GM12878 (cell line): ENCODE data around the gene TIMM9. TPM values are rescaled to one million over a fixed set of nuclear protein-coding genes. Genes with fewer than 3 reads are reported as not detected.
"Not testable (repeated sequence)": the region's sequence is repeated elsewhere in the genome, so short reads cannot be mapped to it uniquely, and the experiment has no call there.

Experiments used
- ATAC-seq: fragments of 200-7000 bp; cut with Tn5 transposase; 3 replicates; pipeline ENCODE4 v1.9.1; 2020; ENCODE audit warnings: mild to moderate bottlenecking, moderate library complexity
- BruUV-seq: library from RNA; stranded (reverse); fragments of 400-500 nt; replicated peaks from 2 replicates; lab custom pipeline; 2021; lab: Mats Ljungman, UMichigan
- CTCF ChIA-PET: fragments of 300-600 bp; sonication (Branson Sonifier 250); formaldehyde crosslinking; extraction: SDS; loops from one replicate; lab custom pipeline; 2021; ENCODE audit warnings: inconsistent platforms; lab: Yijun Ruan, JAX
- POLR2A ChIA-PET: fragments of 350-600 bp; formaldehyde crosslinking; extraction: SDS; loops from one replicate; lab custom pipeline; 2021; ENCODE audit warnings: inconsistent platforms; lab: Charles Lee
- RAD21 ChIA-PET: fragments of 300-600 bp; sonication (Branson Sonifier 250); formaldehyde crosslinking; loops from one replicate; lab custom pipeline; 2023; ENCODE audit warnings: antibody characterized with exemption; ENCODE audit not compliant: unreplicated experiment; lab: Charles Lee
- SMC1A ChIA-PET: fragments of 300-600 bp; sonication (Branson Sonifier 250); formaldehyde crosslinking; loops from one replicate; lab custom pipeline; 2023; ENCODE audit not compliant: unreplicated experiment, uncharacterized antibody; lab: Charles Lee
- DNase-seq: peaks from one replicate; pipeline ENCODE4 v3.0.0-alpha.2; 2011; ENCODE audit warnings: low read depth, low spot score
- FAIRE-seq: peaks from 3 replicates; lab custom pipeline; 2011; peaks lifted over from hg19 to GRCh38; lab: Jason Lieb, UNC
- H2AFZ ChIP-seq: 2 replicates; pipeline ENCODE4 v1.6.0; 2011; ENCODE audit warnings: low read depth, low read length, control low read depth; ENCODE audit not compliant: control insufficient read depth
- H3K27ac ChIP-seq: 2 replicates; pipeline ENCODE4 v1.5.1; 2011; ENCODE audit warnings: control low read depth; ENCODE audit not compliant: control insufficient read depth, insufficient read depth
- H3K27me3 ChIP-seq, 2 experiments: replicated peaks in 1 of 2; 2 replicates each; pipeline versions ENCODE4 v1.6.0 to v1.6.1; 2011; ENCODE audit warnings: low read length in 1 of 2; ENCODE audit not compliant: control insufficient read depth in 2 of 2, insufficient read depth in 2 of 2
- H3K36me3 ChIP-seq, 2 experiments: 2 replicates each; pipeline ENCODE4 v1.5.1; 2011; ENCODE audit warnings: low read length in 1 of 2; ENCODE audit not compliant: control insufficient read depth in 2 of 2, insufficient read depth in 2 of 2
- H3K4me1 ChIP-seq: 2 replicates; pipeline ENCODE4 v1.6.1; 2011; ENCODE audit warnings: mild to moderate bottlenecking, low read length, moderate library complexity, mixed read lengths; ENCODE audit not compliant: control insufficient read depth, insufficient read depth
- H3K4me2 ChIP-seq: 2 replicates; pipeline ENCODE4 v1.6.0; 2011; ENCODE audit warnings: control low read depth; ENCODE audit not compliant: control insufficient read depth, insufficient read depth
- H3K4me3 ChIP-seq: fragments of 200-600 bp; sonication (generic); 2 replicates; pipeline ENCODE4 v1.5.1; 2016
- H3K79me2 ChIP-seq: 2 replicates; pipeline ENCODE4 v1.6.0; 2011; ENCODE audit warnings: low read length; ENCODE audit not compliant: control insufficient read depth, insufficient read depth
- H3K9ac ChIP-seq: 2 replicates; pipeline ENCODE4 v1.8.0; 2011; ENCODE audit warnings: low read length, control low read depth, mixed read lengths; ENCODE audit not compliant: control insufficient read depth, insufficient read depth
- H3K9me3 ChIP-seq: replicated peaks from 3 replicates; pipeline ENCODE4 v1.5.1; 2011; ENCODE audit warnings: mild to moderate bottlenecking, low read length; ENCODE audit not compliant: control insufficient read depth, insufficient read depth
- H4K20me1 ChIP-seq: 2 replicates; pipeline ENCODE4 v1.6.0; 2011; ENCODE audit not compliant: control insufficient read depth, insufficient read depth
- SMC3 ChIP-seq: IDR thresholded peaks from 2 replicates; pipeline ENCODE4 v1.6.1; 2011; ENCODE audit warnings: low read length, improper control_type of control experiment, borderline replicate concordance
- ZZZ3 ChIP-seq: IDR thresholded peaks from 2 replicates; pipeline ENCODE4 v1.6.1; 2011; ENCODE audit warnings: low read depth; ENCODE audit not compliant: control insufficient read depth, insufficient read length
- WGBS: methylation state at CpG from one replicate; pipeline ENCODE4 v1.1.6; 2016; ENCODE audit warnings: low lambda C conversion rate; ENCODE audit not compliant: insufficient replicate concordance, insufficient coverage; ENCODE audit errors: missing lambda C conversion rate; 5-methylcytosine and 5-hydroxymethylcytosine counted together
- in situ Hi-C: fragments of 300-500 bp; cut with MboI; formaldehyde crosslinking; loops from 9 replicates; pipeline ENCODE4 v1.14.3; 2018; ENCODE audit warnings: mixed read lengths
- intact Hi-C: fragments of 100-400 bp; cut with micrococcal nuclease; formaldehyde crosslinking; loops from one replicate; pipeline ENCODE4 v1.14.2; 2022; ENCODE audit not compliant: unreplicated experiment
- polyA plus RNA-seq, 11 experiments: library from polyadenylated mRNA; depleted of rRNA in 4 of 11; unstranded in 6 of 11; stranded (reverse) in 5 of 11; fragments of >200 nt; fragmentation: Nextera tagmentation in 4 of 11; fragmentation: Illumina TruSeq in 1 of 11; extraction: Ambion mirVana in 4 of 11; extraction: Trizol in 1 of 11; gene quantifications; 1 replicate in 1 of 11; 2 replicates in 10 of 11; pipeline versions ENCODE4 v1.2.1 to v1.2.3, GENCODE V29; 2011 to 2016; ENCODE audit warnings: inconsistent platforms in 2 of 11, missing spikeins in 2 of 11, low read depth in 1 of 11
- small RNA-seq: library from RNA; depleted of rRNA; stranded (forward); fragments of <200 nt; gene quantifications from one replicate; pipeline ENCODE3, GENCODE V24; 2014
- total RNA-seq, 4 experiments: library from RNA; depleted of rRNA in 3 of 4; stranded (reverse); fragments of >200 nt in 3 of 4; fragmentation: Illumina TruSeq in 1 of 4; extraction: Trizol in 1 of 4; gene quantifications; 2 replicates each; pipeline versions ENCODE4 v1.2.1 to v1.2.3, GENCODE V29; 2013 to 2021
- TF ChIP-seq, protein P1 (sequence below), 3 experiments: IDR thresholded peaks in 2 of 3; conservative IDR thresholded peaks in 1 of 3; 2 replicates each; pipeline ENCODE4 v1.5.1; 2011; ENCODE audit warnings: low read depth in 3 of 3, low read length in 3 of 3, mild to moderate bottlenecking in 3 of 3, control low read depth in 2 of 3, moderate library complexity in 2 of 3, inconsistent platforms in 1 of 3, mixed read lengths in 1 of 3; ENCODE audit not compliant: control insufficient read depth in 2 of 3, insufficient read depth in 1 of 3; ENCODE audit errors: extremely low read depth in 1 of 3

The TIMM9 gene
- total and polyA plus RNA-seq, 10 of the 15 experiments (the other 5 are each of a cell fraction or from before 2014, with no cell fraction given): 36.6 to 116 (median 62.0) TPM

DNA sequence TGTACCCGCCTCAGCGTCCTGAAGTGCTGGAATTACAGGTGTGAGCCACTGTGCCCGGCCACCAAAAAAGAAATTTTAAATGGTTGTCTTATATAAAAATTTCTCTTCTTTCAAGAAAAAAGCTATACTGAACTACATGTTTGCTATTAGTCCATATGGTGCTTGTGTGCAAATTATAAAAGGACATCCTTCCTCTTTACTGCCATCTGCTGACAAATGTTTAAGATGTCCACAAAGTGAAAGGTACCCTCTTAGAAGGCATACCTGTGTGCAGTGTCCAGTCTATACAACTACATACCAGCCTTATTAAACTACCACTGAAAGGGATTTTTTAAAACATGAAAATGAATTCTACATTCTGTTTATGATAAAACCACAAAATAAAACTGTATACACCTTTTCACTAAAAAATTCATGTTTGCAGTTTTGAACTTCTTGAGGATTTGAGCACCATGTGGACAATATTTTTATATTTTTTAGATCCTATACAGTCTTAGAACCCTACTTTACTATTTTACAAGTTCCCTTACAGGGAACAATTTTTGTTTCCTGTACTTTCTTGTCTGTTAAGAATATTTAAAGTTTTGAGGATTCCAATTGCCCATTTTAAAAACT lies 64.4 kb downstream of the TIMM9 start:
- Histone ChIP-seq H3K4me2 (no peak overlapping the region), H3K9me3 (no peaks in the 10 kb centered on the region), H3K36me3 (peaks cover 3 to 10% of the 10 kb centered on the region in 2 experiments; a peak in 2 of 4 replicates), H3K9ac (no peak overlapping the region), H3K79me2 (no peaks in the 10 kb centered on the region), H4K20me1 (no peaks in the 10 kb centered on the region), H3K27ac (no peak overlapping the region), H2AFZ (no peak overlapping the region), H3K27me3 (no peaks in the 10 kb centered on the region), H3K4me3 (no peak overlapping the region), H3K4me1 (no peaks in the 10 kb centered on the region)
- intact Hi-C loops (loop anchor here (2.0 kb wide), 1 partner anchor 254 kb away; no protein-coding TSS in a partner anchor), in situ Hi-C loops (no loop called here)
- no TSS peak for BruUV-seq
- TF ChIP-seq, protein P1, sequence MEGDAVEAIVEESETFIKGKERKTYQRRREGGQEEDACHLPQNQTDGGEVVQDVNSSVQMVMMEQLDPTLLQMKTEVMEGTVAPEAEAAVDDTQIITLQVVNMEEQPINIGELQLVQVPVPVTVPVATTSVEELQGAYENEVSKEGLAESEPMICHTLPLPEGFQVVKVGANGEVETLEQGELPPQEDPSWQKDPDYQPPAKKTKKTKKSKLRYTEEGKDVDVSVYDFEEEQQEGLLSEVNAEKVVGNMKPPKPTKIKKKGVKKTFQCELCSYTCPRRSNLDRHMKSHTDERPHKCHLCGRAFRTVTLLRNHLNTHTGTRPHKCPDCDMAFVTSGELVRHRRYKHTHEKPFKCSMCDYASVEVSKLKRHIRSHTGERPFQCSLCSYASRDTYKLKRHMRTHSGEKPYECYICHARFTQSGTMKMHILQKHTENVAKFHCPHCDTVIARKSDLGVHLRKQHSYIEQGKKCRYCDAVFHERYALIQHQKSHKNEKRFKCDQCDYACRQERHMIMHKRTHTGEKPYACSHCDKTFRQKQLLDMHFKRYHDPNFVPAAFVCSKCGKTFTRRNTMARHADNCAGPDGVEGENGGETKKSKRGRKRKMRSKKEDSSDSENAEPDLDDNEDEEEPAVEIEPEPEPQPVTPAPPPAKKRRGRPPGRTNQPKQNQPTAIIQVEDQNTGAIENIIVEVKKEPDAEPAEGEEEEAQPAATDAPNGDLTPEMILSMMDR (IDR thresholded peaks at IDR 0.05 in 2 of 3, conservative IDR thresholded peaks at IDR 0.05 in 1 of 3; ENCODE audit: control insufficient read depth in 2 of 3, extremely low read depth in 1 of 3, insufficient read depth in 1 of 3, low read depth in 3 of 3, low read length in 3 of 3): peak; percentile 27 to 40 (median 28); a peak in 4 of 6 replicates
- TF ChIP-seq ZZZ3: no peak
- peak; percentile 25; the same call in 1 of the 2 replicates for TF ChIP-seq SMC3
- ChIA-PET POLR2A (interaction anchor here (0.9 kb wide), 1 partner anchor 41 kb away, joined by 3 read pairs; no protein-coding TSS in a partner anchor), RAD21 (no interaction called here), SMC1A (no interaction called here), CTCF (interaction anchor here (0.6 to 1.4 kb wide), 5 partner anchors 11 to 595 kb away, joined by 3 to 5 read pairs (median 4); no protein-coding TSS in a partner anchor)
- FAIRE-seq: no peak
- no peak for DNase-seq
- peak; percentile 80 for ATAC-seq
- 100% methylated on average over 3 of the region's 3 CpGs for WGBS

DNA sequence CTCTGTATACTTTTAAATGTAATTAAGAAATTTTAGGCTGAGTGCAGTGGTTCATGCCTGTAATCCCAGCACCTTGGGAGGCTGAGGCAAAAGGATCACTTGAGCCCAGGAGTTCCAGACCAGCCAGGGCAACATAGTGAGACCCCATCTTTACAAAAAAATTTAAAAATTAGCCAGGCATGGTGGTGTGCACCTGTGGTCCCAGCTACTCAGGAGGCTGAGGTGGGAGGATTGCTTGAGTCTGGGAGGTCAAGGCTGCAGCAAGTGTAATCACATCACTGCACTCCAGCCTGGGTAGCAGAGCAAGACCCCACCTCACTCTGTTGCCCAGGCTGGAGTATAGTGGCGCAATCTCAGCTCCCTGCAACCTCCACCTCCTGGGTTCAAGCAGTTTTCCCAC lies 65.1 kb downstream of the TIMM9 start:
- in situ Hi-C loops, RAD21 ChIA-PET, H3K9me3 ChIP-seq, H4K20me1 ChIP-seq, H3K4me3 ChIP-seq, H3K4me2 ChIP-seq, FAIRE-seq, H2AFZ ChIP-seq, H3K9ac ChIP-seq, POLR2A ChIA-PET, ATAC-seq, H3K4me1 ChIP-seq, H3K79me2 ChIP-seq, BruUV-seq, H3K27ac ChIP-seq, H3K27me3 ChIP-seq, SMC1A ChIA-PET, DNase-seq: not testable (repeated sequence)
- CTCF ChIA-PET: interaction anchor here (0.6 to 1.3 kb wide), 4 partner anchors 11 to 596 kb away, joined by 3 to 5 read pairs (median 4); no protein-coding TSS in a partner anchor
- 100% methylated on average over 1 of the region's 1 CpG for WGBS
- intact Hi-C loops: loop anchor here (2.0 kb wide), 1 partner anchor 253 kb away; no protein-coding TSS in a partner anchor
- peaks cover 3 to 10% of the 10 kb centered on the region in 2 experiments; a peak in 2 of 4 replicates for H3K36me3 ChIP-seq

Small RNA genes lying within 50 kb of the gene (small RNA-seq; reads per million reads assigned to genes)
- not detected for gene HSBP1P1
- not detected for gene RF00019

Other genes with a start within 250 kb of the TIMM9 start
- 31.9 and 35.8 TPM in 2 replicates for gene ACTR10, start 227.4 kb downstream of the TIMM9 start, total RNA-seq (2014; rRNA removed)
- 25.7 and 26.0 TPM in 2 replicates for gene ACTR10, start 227.4 kb downstream of the TIMM9 start, total RNA-seq (2014; rRNA removed; fragmentation: Illumina TruSeq; extraction: Trizol)
- 26.8 and 27.4 TPM in 2 replicates for gene ACTR10, start 227.4 kb downstream of the TIMM9 start, total RNA-seq (2021)
- 54.5 and 85.9 TPM in 2 replicates for gene ACTR10, start 227.4 kb downstream of the TIMM9 start, polyA plus RNA-seq (2011; rRNA removed)
- gene ACTR10, start 227.4 kb downstream of the TIMM9 start, polyA plus RNA-seq (2014; fragmentation: Illumina TruSeq; extraction: Trizol): 43.7 and 59.4 TPM in 2 replicates
- gene ACTR10, start 227.4 kb downstream of the TIMM9 start, polyA plus RNA-seq (2014; fragmentation: Nextera tagmentation; extraction: Ambion mirVana): 10 to 100 TPM; 34.0 to 50.5 TPM
- 27.8 and 28.8 TPM in 2 replicates for gene ACTR10, start 227.4 kb downstream of the TIMM9 start, polyA plus RNA-seq (2014; rRNA removed)
- 10 to 100 TPM; 64.6 to 74.3 TPM for gene ACTR10, start 227.4 kb downstream of the TIMM9 start, polyA plus RNA-seq (2016; fragmentation: Nextera tagmentation; extraction: Ambion mirVana)
- 148 and 181 TPM in 2 replicates for gene PSMA3, start 182.7 kb downstream of the TIMM9 start, total RNA-seq (2014; rRNA removed)
- 142 and 144 TPM in 2 replicates for gene PSMA3, start 182.7 kb downstream of the TIMM9 start, total RNA-seq (2014; rRNA removed; fragmentation: Illumina TruSeq; extraction: Trizol)
- gene PSMA3, start 182.7 kb downstream of the TIMM9 start, total RNA-seq (2021): 288 and 312 TPM in 2 replicates
- gene PSMA3, start 182.7 kb downstream of the TIMM9 start, polyA plus RNA-seq (2011; rRNA removed): 425 and 442 TPM in 2 replicates
- 358 and 442 TPM in 2 replicates for gene PSMA3, start 182.7 kb downstream of the TIMM9 start, polyA plus RNA-seq (2014; fragmentation: Illumina TruSeq; extraction: Trizol)
- gene PSMA3, start 182.7 kb downstream of the TIMM9 start, polyA plus RNA-seq (2014; fragmentation: Nextera tagmentation; extraction: Ambion mirVana): 100 to 1,000 TPM; 813 to 936 TPM
- gene PSMA3, start 182.7 kb downstream of the TIMM9 start, polyA plus RNA-seq (2014; rRNA removed): 290 and 346 TPM in 2 replicates
- 100 to 1,000 TPM; 540 to 578 TPM for gene PSMA3, start 182.7 kb downstream of the TIMM9 start, polyA plus RNA-seq (2016; fragmentation: Nextera tagmentation; extraction: Ambion mirVana)
- gene ARID4A, start 129.0 kb downstream of the TIMM9 start, total RNA-seq (2014; rRNA removed): 6.2 and 8.9 TPM in 2 replicates
- gene ARID4A, start 129.0 kb downstream of the TIMM9 start, total RNA-seq (2014; rRNA removed; fragmentation: Illumina TruSeq; extraction: Trizol): 13.7 and 13.9 TPM in 2 replicates
- 14.1 and 14.4 TPM in 2 replicates for gene ARID4A, start 129.0 kb downstream of the TIMM9 start, total RNA-seq (2021)
- gene ARID4A, start 129.0 kb downstream of the TIMM9 start, polyA plus RNA-seq (2011; rRNA removed): 12.5 and 27.7 TPM in 2 replicates
- 12.5 and 18.2 TPM in 2 replicates for gene ARID4A, start 129.0 kb downstream of the TIMM9 start, polyA plus RNA-seq (2014; fragmentation: Illumina TruSeq; extraction: Trizol)
- gene ARID4A, start 129.0 kb downstream of the TIMM9 start, polyA plus RNA-seq (2014; fragmentation: Nextera tagmentation; extraction: Ambion mirVana): 1 to 10 TPM; 5.2 to 5.8 TPM
- gene ARID4A, start 129.0 kb downstream of the TIMM9 start, polyA plus RNA-seq (2014; rRNA removed): 6.0 and 7.6 TPM in 2 replicates
- 10 to 100 TPM; 18.4 to 18.9 TPM for gene ARID4A, start 129.0 kb downstream of the TIMM9 start, polyA plus RNA-seq (2016; fragmentation: Nextera tagmentation; extraction: Ambion mirVana)
- 0.28 TPM in 1 of 2 replicates, not detected in the other for gene TOMM20L, start 31.6 kb downstream of the TIMM9 start, total RNA-seq (2014; rRNA removed)
- gene TOMM20L, start 31.6 kb downstream of the TIMM9 start, total RNA-seq (2014; rRNA removed; fragmentation: Illumina TruSeq; extraction: Trizol): 0.41 TPM in 1 of 2 replicates, not detected in the other
- not detected in 2 replicates for gene TOMM20L, start 31.6 kb downstream of the TIMM9 start, total RNA-seq (2021)
- not detected in 2 replicates for gene TOMM20L, start 31.6 kb downstream of the TIMM9 start, polyA plus RNA-seq (2011; rRNA removed)
- 0.59 TPM in 1 of 2 replicates, not detected in the other for gene TOMM20L, start 31.6 kb downstream of the TIMM9 start, polyA plus RNA-seq (2014; fragmentation: Illumina TruSeq; extraction: Trizol)
- not detected for gene TOMM20L, start 31.6 kb downstream of the TIMM9 start, polyA plus RNA-seq (2014; fragmentation: Nextera tagmentation; extraction: Ambion mirVana)
- not detected in 2 replicates for gene TOMM20L, start 31.6 kb downstream of the TIMM9 start, polyA plus RNA-seq (2014; rRNA removed)
- not detected for gene TOMM20L, start 31.6 kb downstream of the TIMM9 start, polyA plus RNA-seq (2016; fragmentation: Nextera tagmentation; extraction: Ambion mirVana)
- gene KIAA0586, start 188 bp upstream of the TIMM9 start, total RNA-seq (2014; rRNA removed): 16.3 and 18.1 TPM in 2 replicates
- 26.9 and 27.2 TPM in 2 replicates for gene KIAA0586, start 188 bp upstream of the TIMM9 start, total RNA-seq (2014; rRNA removed; fragmentation: Illumina TruSeq; extraction: Trizol)
- gene KIAA0586, start 188 bp upstream of the TIMM9 start, total RNA-seq (2021): 18.1 and 21.9 TPM in 2 replicates
- gene KIAA0586, start 188 bp upstream of the TIMM9 start, polyA plus RNA-seq (2011; rRNA removed): 21.8 and 33.5 TPM in 2 replicates
- 21.5 and 22.1 TPM in 2 replicates for gene KIAA0586, start 188 bp upstream of the TIMM9 start, polyA plus RNA-seq (2014; fragmentation: Illumina TruSeq; extraction: Trizol)
- gene KIAA0586, start 188 bp upstream of the TIMM9 start, polyA plus RNA-seq (2014; fragmentation: Nextera tagmentation; extraction: Ambion mirVana): 10 to 100 TPM in 1 of 2 experiments, 1 to 10 TPM in 1; 7.1 to 10.0 TPM
- gene KIAA0586, start 188 bp upstream of the TIMM9 start, polyA plus RNA-seq (2014; rRNA removed): 8.0 and 12.9 TPM in 2 replicates
- gene KIAA0586, start 188 bp upstream of the TIMM9 start, polyA plus RNA-seq (2016; fragmentation: Nextera tagmentation; extraction: Ambion mirVana): 10 to 100 TPM; 20.2 to 27.6 TPM
- gene DACT1, start 210.4 kb upstream of the TIMM9 start, total RNA-seq (2014; rRNA removed): 0.87 and 1.1 TPM in 2 replicates
- 0.69 and 0.76 TPM in 2 replicates for gene DACT1, start 210.4 kb upstream of the TIMM9 start, total RNA-seq (2014; rRNA removed; fragmentation: Illumina TruSeq; extraction: Trizol)
- gene DACT1, start 210.4 kb upstream of the TIMM9 start, total RNA-seq (2021): 1.3 TPM in 2 replicates
- gene DACT1, start 210.4 kb upstream of the TIMM9 start, polyA plus RNA-seq (2011; rRNA removed): 2.3 and 2.9 TPM in 2 replicates
- gene DACT1, start 210.4 kb upstream of the TIMM9 start, polyA plus RNA-seq (2014; fragmentation: Illumina TruSeq; extraction: Trizol): 1.1 and 2.3 TPM in 2 replicates
- gene DACT1, start 210.4 kb upstream of the TIMM9 start, polyA plus RNA-seq (2014; fragmentation: Nextera tagmentation; extraction: Ambion mirVana): under 1 TPM; 0.16 to 0.27 TPM
- gene DACT1, start 210.4 kb upstream of the TIMM9 start, polyA plus RNA-seq (2014; rRNA removed): 0.90 and 1.1 TPM in 2 replicates
- gene DACT1, start 210.4 kb upstream of the TIMM9 start, polyA plus RNA-seq (2016; fragmentation: Nextera tagmentation; extraction: Ambion mirVana): under 1 TPM; 0.13 to 0.29 TPM